HEK293 (cell line): ENCODE measurements around the gene ECSIT.

Experiments
- CTCF ChIA-PET: fragments of 350-600 bp; formaldehyde crosslinking; extraction: SDS; loops from one replicate; lab custom pipeline; 2021; ENCODE audit warnings: antibody characterized with exemption; lab: Yijun Ruan, JAX
- POLR2A ChIA-PET: fragments of 300-600 bp; formaldehyde crosslinking; extraction: SDS; loops from one replicate; lab custom pipeline; 2020; ENCODE audit warnings: antibody characterized with exemption, inconsistent platforms; lab: Yijun Ruan, JAX
- H3K27ac ChIP-seq: fragments of 200-500 bp; sonication (Bioruptor generic); 2 replicates; pipeline ENCODE4 v1.5.1; 2014; ENCODE audit warnings: low read depth, low read length, control low read depth, inconsistent platforms; ENCODE audit errors: extremely low read depth
- H3K36me3 ChIP-seq, 2 experiments: fragments of 200-500 bp in 1 of 2; sonication (Bioruptor generic) in 1 of 2; 1 replicate in 1 of 2; 2 replicates in 1 of 2; pipeline ENCODE4 v1.5.1; 2014 to 2017; ENCODE audit warnings: inconsistent platforms in 2 of 2, low read length in 2 of 2; ENCODE audit not compliant: control insufficient read depth in 2 of 2, insufficient read depth in 1 of 2
- H3K4me1 ChIP-seq: fragments of 200-500 bp; sonication (Bioruptor generic); 2 replicates; pipeline ENCODE4 v1.5.1; 2014; ENCODE audit warnings: mild to moderate bottlenecking, low read length, inconsistent platforms; ENCODE audit not compliant: control insufficient read depth, insufficient read depth
- H3K4me3 ChIP-seq: 2 replicates; pipeline ENCODE4 v1.5.1; 2011; ENCODE audit warnings: low read depth, mild to moderate bottlenecking, control low read depth, low read length, moderate library complexity
- H3K9me3 ChIP-seq: fragments of 200-500 bp; sonication (Bioruptor generic); 2 replicates; pipeline ENCODE4 v1.5.1; 2014; ENCODE audit warnings: low read depth, low read length, inconsistent platforms; ENCODE audit not compliant: control insufficient read depth, insufficient read depth
- HOXD13 ChIP-seq: sonication (generic); formaldehyde crosslinking; IDR thresholded peaks from 2 replicates; pipeline ENCODE4 v1.8.0; 2022; ENCODE audit warnings: missing genetic modification reagents, borderline replicate concordance
- IKZF3 ChIP-seq: fragments of 450-650 bp; IDR thresholded peaks from 2 replicates; pipeline ENCODE4 v1.5.0; 2018; ENCODE audit warnings: missing biosample characterization, mild to moderate bottlenecking, missing genetic modification characterization, moderate library complexity
- MZF1 ChIP-seq: fragments of 450-650 bp; formaldehyde crosslinking; IDR thresholded peaks from 2 replicates; pipeline ENCODE4 v1.5.1; 2017; ENCODE audit warnings: missing biosample characterization, missing genetic modification characterization, borderline replicate concordance
- PATZ1 ChIP-seq: fragments of 450-650 bp; formaldehyde crosslinking; IDR thresholded peaks from 2 replicates; pipeline ENCODE4 v1.5.1; 2016; ENCODE audit warnings: missing biosample characterization, missing genetic modification characterization
- REST ChIP-seq: fragments of 450-650 bp; formaldehyde crosslinking; IDR thresholded peaks from 2 replicates; pipeline ENCODE4 v1.5.1; 2016; ENCODE audit warnings: missing biosample characterization, missing genetic modification characterization
- SP2 ChIP-seq: fragments of 450-650 bp; formaldehyde crosslinking; IDR thresholded peaks from 2 replicates; pipeline ENCODE4 v1.5.1; 2016; ENCODE audit warnings: missing biosample characterization, missing genetic modification characterization
- ZBTB17 ChIP-seq: fragments of 450-650 bp; formaldehyde crosslinking; IDR thresholded peaks from 2 replicates; pipeline ENCODE4 v1.5.1; 2016; ENCODE audit warnings: missing biosample characterization, missing genetic modification characterization
- ZBTB21 ChIP-seq: fragments of 450-650 bp; formaldehyde crosslinking; IDR thresholded peaks from 2 replicates; pipeline ENCODE4 v1.5.1; 2017; ENCODE audit warnings: missing biosample characterization, missing genetic modification characterization
- ZNF10 ChIP-seq: fragments of 450-650 bp; formaldehyde crosslinking; IDR thresholded peaks from 2 replicates; pipeline ENCODE4 v1.5.1; 2017; ENCODE audit warnings: missing biosample characterization, missing genetic modification characterization
- ZNF449 ChIP-seq: fragments of 450-650 bp; formaldehyde crosslinking; IDR thresholded peaks from 2 replicates; pipeline ENCODE4 v1.5.1; 2017; ENCODE audit warnings: missing biosample characterization, mild to moderate bottlenecking, missing genetic modification characterization, moderate library complexity
- ZNF473 ChIP-seq: fragments of 450-650 bp; formaldehyde crosslinking; IDR thresholded peaks from 2 replicates; pipeline ENCODE4 v1.5.1; 2017; ENCODE audit warnings: missing biosample characterization, missing genetic modification characterization
- ZNF555 ChIP-seq: fragments of 450-650 bp; formaldehyde crosslinking; conservative IDR thresholded peaks from 2 replicates; pipeline ENCODE4 v1.5.1; 2017; ENCODE audit warnings: missing biosample characterization, mild to moderate bottlenecking, missing genetic modification characterization, inconsistent platforms
- TF ChIP-seq, protein P1 (sequence below): fragments of 450-650 bp; formaldehyde crosslinking; conservative IDR thresholded peaks from 2 replicates; pipeline ENCODE4 v1.5.1; 2016; ENCODE audit warnings: low read depth, missing biosample characterization, missing genetic modification characterization
- TF ChIP-seq, protein P2 (sequence below): fragments of 450-650 bp; formaldehyde crosslinking; conservative IDR thresholded peaks from 2 replicates; pipeline ENCODE4 v1.5.1; 2016; ENCODE audit warnings: low read depth, missing biosample characterization, missing genetic modification characterization
- TF ChIP-seq, protein P3 (sequence below): fragments of 450-650 bp; formaldehyde crosslinking; optimal IDR thresholded peaks from 2 replicates; pipeline ENCODE3; 2016; ENCODE audit warnings: missing biosample characterization, mild to moderate bottlenecking, missing genetic modification characterization

ECSIT gene

DNA sequence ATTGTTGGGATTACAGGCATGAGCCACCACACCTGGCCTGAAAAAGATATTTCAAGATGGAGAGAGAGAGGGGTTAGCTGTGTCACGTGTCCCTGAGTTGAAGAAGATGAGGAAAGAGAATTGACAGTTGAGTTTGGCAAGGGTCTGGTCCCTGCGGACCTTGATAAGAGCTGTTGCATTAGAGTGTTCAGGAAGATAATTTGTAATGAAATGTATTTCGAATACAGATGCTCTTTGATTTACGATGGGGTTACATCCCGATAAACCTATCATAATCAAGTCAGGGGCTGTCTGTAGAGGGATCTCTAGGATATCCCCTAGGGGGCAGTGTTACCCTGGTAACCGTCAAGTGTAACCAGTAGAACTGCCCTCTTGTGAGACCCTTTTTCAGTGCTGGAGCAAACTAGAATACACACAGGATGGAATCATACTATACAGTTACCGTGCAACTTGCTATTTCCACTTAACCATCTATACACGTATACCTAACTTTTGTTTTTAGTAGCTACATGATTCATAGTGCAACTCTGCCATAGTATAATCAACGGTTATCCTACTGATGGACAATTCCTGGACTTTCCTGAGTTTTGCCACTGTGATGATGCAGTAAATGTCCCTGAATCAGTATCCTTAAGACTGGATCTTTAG lies 31.6 kb upstream of the ECSIT start (continued):
- TF ChIP-seq, protein P1, sequence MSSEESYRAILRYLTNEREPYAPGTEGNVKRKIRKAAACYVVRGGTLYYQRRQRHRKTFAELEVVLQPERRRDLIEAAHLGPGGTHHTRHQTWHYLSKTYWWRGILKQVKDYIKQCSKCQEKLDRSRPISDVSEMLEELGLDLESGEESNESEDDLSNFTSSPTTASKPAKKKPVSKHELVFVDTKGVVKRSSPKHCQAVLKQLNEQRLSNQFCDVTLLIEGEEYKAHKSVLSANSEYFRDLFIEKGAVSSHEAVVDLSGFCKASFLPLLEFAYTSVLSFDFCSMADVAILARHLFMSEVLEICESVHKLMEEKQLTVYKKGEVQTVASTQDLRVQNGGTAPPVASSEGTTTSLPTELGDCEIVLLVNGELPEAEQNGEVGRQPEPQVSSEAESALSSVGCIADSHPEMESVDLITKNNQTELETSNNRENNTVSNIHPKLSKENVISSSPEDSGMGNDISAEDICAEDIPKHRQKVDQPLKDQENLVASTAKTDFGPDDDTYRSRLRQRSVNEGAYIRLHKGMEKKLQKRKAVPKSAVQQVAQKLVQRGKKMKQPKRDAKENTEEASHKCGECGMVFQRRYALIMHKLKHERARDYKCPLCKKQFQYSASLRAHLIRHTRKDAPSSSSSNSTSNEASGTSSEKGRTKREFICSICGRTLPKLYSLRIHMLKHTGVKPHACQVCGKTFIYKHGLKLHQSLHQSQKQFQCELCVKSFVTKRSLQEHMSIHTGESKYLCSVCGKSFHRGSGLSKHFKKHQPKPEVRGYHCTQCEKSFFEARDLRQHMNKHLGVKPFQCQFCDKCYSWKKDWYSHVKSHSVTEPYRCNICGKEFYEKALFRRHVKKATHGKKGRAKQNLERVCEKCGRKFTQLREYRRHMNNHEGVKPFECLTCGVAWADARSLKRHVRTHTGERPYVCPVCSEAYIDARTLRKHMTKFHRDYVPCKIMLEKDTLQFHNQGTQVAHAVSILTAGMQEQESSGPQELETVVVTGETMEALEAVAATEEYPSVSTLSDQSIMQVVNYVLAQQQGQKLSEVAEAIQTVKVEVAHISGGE, result peak; percentile 55
- TF ChIP-seq, protein P2, sequence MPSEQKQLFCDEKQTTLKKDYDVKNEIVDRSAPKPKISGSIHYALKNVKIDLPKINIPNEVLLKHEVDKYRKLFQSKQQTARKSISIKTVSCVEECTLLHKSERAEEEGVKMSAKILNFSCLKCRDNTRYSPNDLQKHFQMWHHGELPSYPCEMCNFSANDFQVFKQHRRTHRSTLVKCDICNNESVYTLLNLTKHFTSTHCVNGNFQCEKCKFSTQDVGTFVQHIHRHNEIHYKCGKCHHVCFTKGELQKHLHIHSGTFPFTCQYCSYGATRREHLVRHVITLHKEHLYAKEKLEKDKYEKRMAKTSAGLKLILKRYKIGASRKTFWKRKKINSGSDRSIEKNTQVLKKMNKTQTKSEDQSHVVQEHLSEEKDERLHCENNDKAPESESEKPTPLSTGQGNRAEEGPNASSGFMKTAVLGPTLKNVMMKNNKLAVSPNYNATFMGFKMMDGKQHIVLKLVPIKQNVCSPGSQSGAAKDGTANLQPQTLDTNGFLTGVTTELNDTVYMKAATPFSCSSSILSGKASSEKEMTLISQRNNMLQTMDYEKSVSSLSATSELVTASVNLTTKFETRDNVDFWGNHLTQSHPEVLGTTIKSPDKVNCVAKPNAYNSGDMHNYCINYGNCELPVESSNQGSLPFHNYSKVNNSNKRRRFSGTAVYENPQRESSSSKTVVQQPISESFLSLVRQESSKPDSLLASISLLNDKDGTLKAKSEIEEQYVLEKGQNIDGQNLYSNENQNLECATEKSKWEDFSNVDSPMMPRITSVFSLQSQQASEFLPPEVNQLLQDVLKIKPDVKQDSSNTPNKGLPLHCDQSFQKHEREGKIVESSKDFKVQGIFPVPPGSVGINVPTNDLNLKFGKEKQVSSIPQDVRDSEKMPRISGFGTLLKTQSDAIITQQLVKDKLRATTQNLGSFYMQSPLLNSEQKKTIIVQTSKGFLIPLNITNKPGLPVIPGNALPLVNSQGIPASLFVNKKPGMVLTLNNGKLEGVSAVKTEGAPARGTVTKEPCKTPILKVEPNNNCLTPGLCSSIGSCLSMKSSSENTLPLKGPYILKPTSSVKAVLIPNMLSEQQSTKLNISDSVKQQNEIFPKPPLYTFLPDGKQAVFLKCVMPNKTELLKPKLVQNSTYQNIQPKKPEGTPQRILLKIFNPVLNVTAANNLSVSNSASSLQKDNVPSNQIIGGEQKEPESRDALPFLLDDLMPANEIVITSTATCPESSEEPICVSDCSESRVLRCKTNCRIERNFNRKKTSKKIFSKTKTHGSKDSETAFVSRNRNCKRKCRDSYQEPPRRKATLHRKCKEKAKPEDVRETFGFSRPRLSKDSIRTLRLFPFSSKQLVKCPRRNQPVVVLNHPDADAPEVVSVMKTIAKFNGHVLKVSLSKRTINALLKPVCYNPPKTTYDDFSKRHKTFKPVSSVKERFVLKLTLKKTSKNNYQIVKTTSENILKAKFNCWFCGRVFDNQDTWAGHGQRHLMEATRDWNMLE (tag by site-specific recombination), result no peak
- TF ChIP-seq HOXD13 (CRISPR knock-in tag) (no peak), ZNF555 (no peak), IKZF3 (tag by site-specific recombination) (no peak), ZBTB17 (peak; percentile 51; the same call in 1 of the 2 replicates)
- TF ChIP-seq, all 188 proteins: peak for 9

GRCh38 chr19:11558881-11559828 lies 30.2 kb upstream of the ECSIT start, which contains the start of gene ELOF1:
TSS of gene ELOF1 (minus strand) at chr19:11559230. CDS start at chr19:11554347, 4,883 bp downstream.
- POLR2A ChIA-PET, result interaction anchor here (0.5 to 2.1 kb wide), 14 partner anchors 10 to 962 kb away, joined by 3 to 11 read pairs (median 4); partner anchors contain the start of genes ECSIT and SWSAP1
- TF ChIP-seq, protein P3, sequence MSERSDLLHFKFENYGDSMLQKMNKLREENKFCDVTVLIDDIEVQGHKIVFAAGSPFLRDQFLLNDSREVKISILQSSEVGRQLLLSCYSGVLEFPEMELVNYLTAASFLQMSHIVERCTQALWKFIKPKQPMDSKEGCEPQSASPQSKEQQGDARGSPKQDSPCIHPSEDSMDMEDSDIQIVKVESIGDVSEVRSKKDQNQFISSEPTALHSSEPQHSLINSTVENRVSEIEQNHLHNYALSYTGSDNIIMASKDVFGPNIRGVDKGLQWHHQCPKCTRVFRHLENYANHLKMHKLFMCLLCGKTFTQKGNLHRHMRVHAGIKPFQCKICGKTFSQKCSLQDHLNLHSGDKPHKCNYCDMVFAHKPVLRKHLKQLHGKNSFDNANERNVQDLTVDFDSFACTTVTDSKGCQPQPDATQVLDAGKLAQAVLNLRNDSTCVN (tag by site-specific recombination), result peak; percentile 26
- no peak for TF ChIP-seq ZNF473 (tag by site-specific recombination)
- peak; percentile 94 for TF ChIP-seq SP2 (tag by site-specific recombination)
- TF ChIP-seq ZBTB21, result 0 out of 2 replicates have a peak, but pooled peaks have one; percentile 27
- TF ChIP-seq REST (tag by site-specific recombination), result peak; percentile 27; the same call in 1 of the 2 replicates
- 0 out of 2 replicates have a peak, but pooled peaks have one; percentile 20 for TF ChIP-seq ZNF449 (tag by site-specific recombination)
- peak; percentile 71 for TF ChIP-seq ZNF10 (tag by site-specific recombination)
- TF ChIP-seq PATZ1 (tag by site-specific recombination), result peak; percentile 73
- TF ChIP-seq MZF1, result 0 out of 2 replicates have a peak, but pooled peaks have one; percentile 27

More at GRCh38 chr19:11558881-11559828, 30.2 kb upstream of the ECSIT start, which contains the start of gene ELOF1:
- Histone ChIP-seq H3K36me3 (peaks cover 0 to 24% of the 10 kb centered on the region in 2 experiments; a peak in 2 of 3 replicates), H3K4me3 (peak within 1 kb of the TSS; percentile 79), H3K9me3 (no peaks in the 10 kb centered on the region), H3K4me1 (no peaks in the 10 kb centered on the region), H3K27ac (peak within 1 kb of the TSS; percentile 10; the same call in 1 of the 2 replicates)
- CTCF ChIA-PET, result interaction anchor here (0.6 to 1.6 kb wide), 11 partner anchors 10 to 282 kb away, joined by 3 to 7 read pairs (median 3); no protein-coding TSS in a partner anchor
